Fibroblast of the aortic adventitia (primary cell): ENCODE measurements around the gene TSR2. TPM values are rescaled to one million over a fixed set of nuclear protein-coding genes. Genes with fewer than 3 reads are reported as not detected.
"Not testable (repeated sequence)": the region's sequence is repeated elsewhere in the genome, so short reads cannot be mapped to it uniquely, and the experiment has no call there.

ENCODE experiments used
- DNase-seq: peaks from one replicate; pipeline ENCODE4 v3.0.0-alpha.2; 2010; ENCODE audit warnings: low read depth
- H3K4me3 ChIP-seq: 2 replicates; pipeline ENCODE4 v1.5.1; 2011; ENCODE audit warnings: low read depth, mild to moderate bottlenecking, control low read depth, low read length, moderate library complexity
- CTCF ChIP-seq: IDR thresholded peaks from 2 replicates; pipeline ENCODE4 v1.5.1; 2011; ENCODE audit warnings: mild to moderate bottlenecking, low read length, control low read depth, inconsistent platforms; ENCODE audit not compliant: insufficient read depth
- total RNA-seq: library from RNA; depleted of rRNA; stranded (reverse); fragments of >200 nt; gene quantifications from 2 replicates; pipeline ENCODE4 v1.2.3, GENCODE V29; 2012; ENCODE audit warnings: low replicate concordance

Gene TSR2
- total RNA-seq, 1 donor, result 12.2 TPM

DNA sequence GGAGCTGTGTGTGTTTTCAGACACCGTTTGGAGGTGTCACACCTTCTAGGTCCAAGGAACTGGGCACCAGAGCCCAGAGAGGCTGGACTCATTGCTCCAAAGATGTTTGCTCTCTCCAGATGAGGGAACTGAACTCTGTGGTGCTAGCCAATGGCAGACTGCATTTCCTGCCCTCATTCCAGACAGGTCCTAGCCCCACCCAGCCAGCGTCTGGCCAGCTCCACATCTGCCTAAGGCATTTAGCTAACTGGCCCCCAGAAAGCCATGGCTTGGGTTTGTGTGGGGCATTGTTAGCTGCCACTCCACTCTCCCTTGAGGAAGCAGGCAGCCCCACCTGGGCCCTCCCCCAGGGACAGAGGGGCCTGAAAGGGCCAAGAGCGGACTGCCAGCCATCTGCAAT lies 44.5 kb downstream of the TSR2 start:
- TF ChIP-seq CTCF, result no peak
- no peak overlapping the region for H3K4me3 ChIP-seq
- peak; percentile 47 for DNase-seq

DNA sequence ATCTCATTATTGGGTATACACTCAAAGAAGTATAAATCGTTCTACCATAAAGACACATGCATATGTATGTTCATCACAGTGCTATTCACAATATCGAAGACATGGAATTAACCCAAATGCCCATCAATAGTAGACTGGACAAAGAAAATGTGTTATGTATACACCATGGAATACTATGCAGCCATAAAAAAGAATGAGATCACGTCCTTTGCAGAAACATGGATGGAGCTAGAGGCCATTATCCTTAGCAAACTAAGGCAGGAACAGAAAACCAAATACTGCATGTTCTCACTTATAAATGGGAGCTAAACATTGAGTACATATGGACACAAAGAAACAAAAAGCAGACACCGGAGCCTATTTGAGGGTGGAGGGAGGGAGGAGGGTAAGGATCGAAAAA lies 49.6 kb downstream of the TSR2 start:
- not testable (repeated sequence) for H3K4me3 ChIP-seq, DNase-seq

- no peak for TF ChIP-seq CTCF
- H3K4me3 ChIP-seq, result peak overlapping the region; percentile 18
- peak; percentile 55 for DNase-seq
Measured at GRCh38 chrX:54492340-54492739, 52.1 kb downstream of the TSR2 start.

GRCh38 chrX:54494166-54494988 lies 54.2 kb downstream of the TSR2 start:
- TF ChIP-seq CTCF, result no peak
- DNase-seq, result peak; percentile 39
- peak overlapping the region; percentile 71 for H3K4me3 ChIP-seq

Other genes with a start within 250 kb of the TSR2 start
- gene WNK3, start 82.4 kb upstream of the TSR2 start, total RNA-seq, result 0.27 and 10.5 TPM in 2 replicates
- 11.1 and 11.9 TPM in 2 replicates for gene FGD1, start 55.8 kb downstream of the TSR2 start, total RNA-seq
- gene GNL3L, start 89.8 kb downstream of the TSR2 start, total RNA-seq, result 27.1 and 46.3 TPM in 2 replicates